Muscle of back (tissue), 11 donors: ENCODE measurements around the gene FILIP1L. TPM values are rescaled to one million over a fixed set of nuclear protein-coding genes. Genes with fewer than 3 reads are reported as not detected.

ENCODE experiments used
- DNase-seq, 3 donors: peaks; one replicate each; pipeline versions ENCODE4 v3.0.0 to v3.0.0-alpha.2; 2013
- polyA plus RNA-seq, 10 donors: library from polyadenylated mRNA; unstranded; fragments of 120-200 nt; gene quantifications; one replicate each; pipeline ENCODE4 v1.2.1, GENCODE V29; 2013; ENCODE audit not compliant: insufficient read length in 10 of 10

The FILIP1L gene
- polyA plus RNA-seq, 10 donors = 48.4 to 67.5 (median 56.6) TPM

DNA sequence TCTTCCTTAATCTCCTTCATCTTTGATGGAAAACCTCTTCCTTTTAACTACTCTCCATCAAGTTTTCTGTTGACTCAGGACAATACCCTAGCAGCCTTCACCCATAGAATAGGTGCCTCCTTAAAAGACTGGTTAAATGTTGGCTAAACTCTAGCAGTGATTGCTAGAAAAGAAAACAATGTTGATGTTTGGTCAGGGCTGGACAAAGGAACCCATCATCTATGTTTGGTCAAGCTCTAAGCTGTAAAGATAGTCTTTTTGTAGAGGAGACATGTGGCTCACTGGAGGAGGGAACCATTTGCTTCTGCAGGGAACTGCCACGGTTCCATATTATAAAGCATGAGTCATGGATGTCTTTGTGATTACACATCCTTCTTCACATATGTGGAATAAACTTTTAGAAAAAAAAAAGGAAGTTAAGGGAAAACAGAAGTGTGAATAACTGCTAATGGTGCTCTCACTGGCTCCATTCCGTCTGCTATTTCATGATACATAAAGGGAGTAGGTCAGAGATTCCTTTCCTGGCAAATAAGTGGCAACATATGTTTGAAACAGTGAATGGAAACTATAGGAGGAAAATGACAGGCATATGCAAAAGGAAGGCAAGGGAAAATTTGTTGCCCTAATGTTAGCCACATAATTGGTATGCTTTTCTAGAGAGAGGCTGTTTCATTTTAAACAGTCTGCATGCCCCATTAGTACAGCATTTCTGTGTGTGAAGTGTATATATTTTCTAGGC, 218.4 kb downstream of the FILIP1L start:
- DNase-seq = peak in 2 of 3 donors; percentile 73 to 96

DNA sequence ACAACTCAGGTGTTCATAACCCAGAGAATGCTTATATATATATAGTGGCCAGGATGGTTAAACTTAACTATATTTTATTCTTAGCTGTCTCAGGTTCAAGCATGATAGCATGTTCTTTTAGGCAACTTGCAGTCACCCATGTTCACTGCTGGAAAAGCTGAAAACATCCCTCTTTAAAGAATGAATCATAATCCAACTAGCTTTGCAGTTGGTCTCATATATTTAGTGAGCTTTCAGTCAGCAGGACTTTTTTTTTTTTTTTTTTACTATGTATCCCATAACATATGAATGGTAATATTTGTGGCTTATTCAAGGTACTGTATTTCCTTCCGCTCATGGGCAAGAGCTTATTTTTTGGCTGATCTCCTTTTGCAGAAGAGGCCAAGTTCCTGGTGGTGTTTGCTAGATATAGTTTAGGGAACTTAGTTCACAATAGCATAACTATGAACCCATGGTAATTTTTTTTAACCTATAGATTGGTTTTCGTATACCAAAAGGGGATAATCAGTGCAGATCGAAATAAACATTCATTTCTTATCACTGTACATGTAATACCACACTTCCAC, 219.1 kb downstream of the FILIP1L start:
- DNase-seq = no peak

- DNase-seq = no peak
These were observed 222.0 kb downstream of the FILIP1L start for GRCh38 chr3:99892332-99892731.

DNA sequence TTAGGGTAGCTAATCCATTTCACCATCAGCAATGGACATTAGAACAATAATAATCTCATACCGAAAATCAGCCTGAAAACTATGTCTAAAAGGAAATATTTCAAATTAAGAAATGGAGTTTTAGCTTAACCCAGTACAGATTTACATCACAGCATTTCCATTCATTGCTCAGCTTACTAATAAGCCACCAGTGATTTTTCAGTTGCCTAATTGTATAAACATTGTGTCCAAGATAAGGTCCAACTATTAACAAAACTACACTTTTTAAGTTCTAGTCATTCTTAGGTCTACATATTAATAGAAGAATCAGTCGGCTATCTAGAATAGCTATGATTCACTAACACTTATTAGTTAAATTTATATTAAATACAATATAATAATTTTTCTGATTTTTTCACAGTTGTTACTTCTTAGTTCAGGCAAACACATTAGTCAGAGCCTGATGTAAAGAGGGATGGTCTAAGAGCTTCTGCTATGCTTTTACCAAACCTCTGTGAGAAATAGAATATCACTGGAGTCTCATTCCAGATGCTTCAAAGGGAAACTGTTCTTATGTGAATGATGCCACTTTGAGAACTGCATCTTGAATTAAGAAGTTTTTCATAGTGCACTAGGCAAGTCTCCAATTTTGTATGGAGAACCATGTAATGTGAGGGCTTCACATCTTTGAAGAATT, 222.6 kb downstream of the FILIP1L start:
- DNase-seq = no peak

DNA sequence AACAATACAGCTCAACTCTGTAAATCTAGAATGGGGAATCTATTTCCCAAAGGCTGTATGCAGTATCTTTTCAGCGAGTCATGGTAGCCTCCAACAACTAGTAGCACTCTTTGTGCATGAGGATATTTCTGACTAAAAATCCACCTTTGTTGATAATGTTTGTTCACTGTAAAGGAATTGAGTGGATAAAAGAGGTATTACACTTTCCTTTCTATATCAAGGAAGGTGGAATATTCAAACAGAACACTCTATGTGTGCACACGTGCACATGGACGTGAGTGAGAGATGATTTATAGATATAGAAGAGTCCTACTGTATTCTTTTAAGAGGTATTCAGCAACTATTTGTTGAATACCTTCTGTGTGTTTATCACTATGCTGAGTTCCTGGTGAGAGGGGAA, 228.4 kb downstream of the FILIP1L start:
- no peak for DNase-seq

- DNase-seq = no peak
These were observed 229.2 kb downstream of the FILIP1L start for GRCh38 chr3:99885085-99885484.

DNA sequence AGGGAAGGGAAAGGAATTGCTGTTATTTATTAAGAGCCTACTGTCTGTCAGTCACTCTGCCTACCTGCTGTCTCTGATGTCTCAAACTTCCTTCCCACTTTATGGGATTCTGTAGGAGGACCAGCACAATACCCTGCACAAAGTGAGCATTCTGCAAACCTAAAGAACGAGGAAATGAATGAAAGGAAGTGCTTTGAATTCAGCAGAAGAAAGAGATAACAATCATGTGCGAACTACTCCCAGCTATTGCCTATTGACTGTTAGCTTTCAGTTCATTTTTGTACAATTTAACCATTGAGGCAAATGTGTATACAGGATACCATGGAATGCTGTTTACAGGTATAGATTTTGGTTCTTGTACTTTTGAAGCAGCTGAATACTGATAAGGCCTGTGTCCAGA, 229.8 kb downstream of the FILIP1L start:
- no peak for DNase-seq

GRCh38 chr3:99883693-99884092, 230.6 kb downstream of the FILIP1L start:
- no peak for DNase-seq

DNA sequence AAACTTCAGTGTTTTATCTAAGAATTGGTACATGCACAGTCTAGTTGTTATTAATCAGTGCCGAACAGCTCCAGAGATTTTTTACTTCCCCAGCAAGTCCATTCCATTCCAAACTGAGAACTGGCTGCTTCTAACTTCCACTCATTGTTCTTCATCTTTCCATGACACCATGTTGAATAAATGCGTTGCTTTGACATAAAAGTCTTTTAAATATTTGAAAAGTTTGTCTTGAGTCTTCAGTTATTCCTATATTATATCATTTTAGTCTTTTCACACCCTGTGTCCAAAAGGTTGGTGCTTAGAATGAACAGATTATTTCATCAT, 231.2 kb downstream of the FILIP1L start:
- no peak for DNase-seq

GRCh38 chr3:99882436-99883137, 231.7 kb downstream of the FILIP1L start:
- no peak for DNase-seq

- peak; percentile 69 to 85 (median 79) for DNase-seq
These were observed 233.2 kb downstream of the FILIP1L start for GRCh38 chr3:99881121-99881524.

GRCh38 chr3:99879275-99879674, 235.0 kb downstream of the FILIP1L start:
- DNase-seq = no peak

DNA sequence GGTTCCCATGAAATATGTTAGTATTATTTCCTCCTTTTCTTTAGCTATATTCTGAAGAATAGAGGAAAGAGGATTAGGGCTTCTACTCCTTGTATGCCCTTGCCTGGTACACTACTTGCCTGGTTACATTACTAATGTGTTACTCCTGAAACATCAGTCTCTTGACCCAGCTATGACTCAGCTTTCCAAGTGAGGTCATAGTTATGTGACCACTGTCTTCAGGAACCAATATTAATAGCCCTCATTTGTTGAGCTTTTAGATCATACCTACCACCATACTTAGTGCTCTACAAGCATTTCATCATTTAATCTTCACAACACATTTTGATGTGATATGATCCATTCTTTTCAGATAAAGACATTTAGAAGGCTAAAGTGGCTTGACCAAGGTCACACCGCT, 236.3 kb downstream of the FILIP1L start:
- DNase-seq = peak in 2 of 3 donors; percentile 46 to 80

DNA sequence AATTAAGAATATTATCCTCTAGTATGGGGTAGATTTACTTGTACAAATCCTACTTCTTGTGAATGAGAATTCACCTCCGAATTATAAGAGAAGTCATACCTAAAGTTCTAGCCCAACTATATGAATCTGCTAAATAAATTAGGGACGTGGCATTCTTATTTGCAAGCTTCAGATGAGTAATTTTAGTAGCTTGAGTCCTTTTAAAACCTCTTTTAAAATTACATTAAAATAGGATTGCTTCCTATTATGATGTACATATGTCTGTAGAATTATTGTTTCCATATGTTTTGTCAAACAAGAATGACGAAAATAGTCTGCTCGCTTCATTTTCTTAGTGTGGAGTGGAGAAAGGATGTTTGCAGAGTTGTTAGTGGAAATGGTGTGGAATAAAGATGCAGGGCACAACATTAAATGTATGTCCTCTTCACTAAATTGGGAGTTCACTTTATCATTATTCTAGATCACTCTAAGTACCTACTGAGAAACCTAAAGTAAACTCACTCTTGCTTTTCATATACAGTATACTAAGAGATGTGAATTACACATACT, 237.2 kb downstream of the FILIP1L start:
- peak in 1 of 3 donors; percentile 77 for DNase-seq

DNA sequence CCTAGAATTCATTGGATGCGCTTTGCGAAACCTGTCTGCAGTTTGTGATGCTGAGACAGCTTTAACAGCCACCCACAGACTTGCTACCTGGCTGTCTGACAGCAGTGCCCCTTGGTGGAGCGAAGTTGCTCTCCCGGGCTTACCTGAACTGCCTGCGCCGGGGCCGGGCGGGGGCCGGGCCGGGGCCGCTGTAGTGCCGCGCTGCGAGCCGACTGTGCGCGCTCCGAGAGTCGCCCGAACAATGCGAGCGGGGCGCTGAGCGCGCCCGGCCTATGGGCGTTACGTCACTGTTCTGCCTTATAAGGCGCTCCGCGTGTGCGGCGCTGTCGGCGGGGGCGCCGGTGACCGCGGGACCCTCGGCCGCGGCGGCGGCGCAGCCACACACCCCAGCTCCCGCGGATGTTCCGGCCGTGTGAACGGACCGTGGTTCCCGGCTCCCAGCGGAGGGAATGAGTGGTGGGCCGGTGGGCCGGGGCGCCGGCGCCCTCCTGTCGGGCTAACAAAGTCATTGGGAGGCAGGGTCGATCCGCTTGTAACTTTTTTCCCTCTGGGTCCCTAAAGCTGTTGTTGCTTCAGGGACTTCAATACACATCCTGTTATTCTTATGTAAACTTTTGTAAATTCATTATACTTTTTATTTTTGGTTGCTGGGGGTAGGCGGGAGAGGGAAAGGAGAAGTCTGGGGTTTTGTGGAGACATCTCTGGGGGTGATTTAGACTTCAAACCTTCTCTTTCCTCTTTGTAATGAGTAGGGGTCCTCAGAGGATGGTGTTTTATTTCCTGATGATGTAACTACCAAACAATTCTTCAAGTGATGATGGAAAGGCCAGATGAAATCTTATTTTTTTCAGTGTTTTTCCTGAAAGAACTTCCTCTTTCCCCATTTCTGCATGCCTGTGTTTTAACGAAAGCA, 238.1 kb downstream of the FILIP1L start:
- DNase-seq = peak; percentile 87 to 97 (median 93)

- DNase-seq = peak; percentile 75 to 90 (median 82)
These were observed 238.7 kb downstream of the FILIP1L start for GRCh38 chr3:99875581-99875928.

DNA sequence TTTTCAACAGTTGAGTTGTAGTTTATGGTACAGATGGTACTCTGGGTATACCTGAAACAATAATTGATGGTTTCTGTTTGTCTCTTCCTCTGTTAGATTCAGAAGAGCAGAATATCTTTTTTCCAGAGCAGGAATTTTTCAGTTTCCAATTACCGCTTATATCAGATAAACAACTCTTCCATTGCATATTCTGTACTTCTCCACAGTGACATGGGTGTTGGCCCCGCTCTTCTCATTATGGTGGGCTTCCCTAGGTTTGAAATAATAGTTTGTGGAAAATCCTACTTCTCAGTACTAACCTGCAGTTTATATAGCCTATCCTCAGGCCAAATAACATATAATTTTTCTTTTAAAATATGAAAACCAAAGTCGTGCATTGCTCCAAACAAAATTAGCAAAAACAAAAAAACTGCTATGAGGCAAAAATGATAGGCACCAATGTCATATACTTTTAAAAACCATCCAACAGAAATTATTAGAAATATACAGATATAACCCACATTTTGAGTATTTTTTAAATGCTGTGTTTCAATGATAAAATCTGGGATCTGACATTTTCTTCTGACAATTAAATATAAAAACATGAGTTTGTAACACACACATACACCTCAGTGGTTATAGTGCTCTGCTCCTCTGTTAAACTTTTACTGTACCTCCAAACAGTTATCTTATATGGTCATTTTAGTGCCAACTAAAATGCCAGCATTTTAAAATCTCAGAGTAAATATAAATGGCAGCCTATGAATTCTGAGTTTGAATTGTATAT, 239.9 kb downstream of the FILIP1L start:
- DNase-seq = peak in 1 of 3 donors; percentile 49

- peak in 1 of 3 donors; percentile 55 for DNase-seq
These were observed 240.8 kb downstream of the FILIP1L start for GRCh38 chr3:99873269-99874102.

- peak in 1 of 3 donors; percentile 36 for DNase-seq
These were observed 241.4 kb downstream of the FILIP1L start for GRCh38 chr3:99872923-99873254.
